WTC11 (cell line): ENCODE measurements around the gene CREB1.

Source experiments
- ATF2 ChIP-seq: sonication (generic); formaldehyde crosslinking; IDR thresholded peaks from 2 replicates; pipeline ENCODE4 v1.8.1; 2022; ENCODE audit warnings: low read depth, missing genetic modification reagents, borderline replicate concordance
- CREB1 ChIP-seq: sonication (generic); formaldehyde crosslinking; IDR thresholded peaks from 2 replicates; pipeline ENCODE4 v1.8.0; 2023; ENCODE audit warnings: mild to moderate bottlenecking, missing genetic modification reagents
- CTCF ChIP-seq: fragments of 200-600 bp; IDR thresholded peaks from 2 replicates; pipeline ENCODE4 v1.8.0; 2022; ENCODE audit warnings: antibody characterized with exemption
- FOXJ3 ChIP-seq: sonication (generic); formaldehyde crosslinking; IDR thresholded peaks from 2 replicates; pipeline ENCODE4 v1.9.0; 2021; ENCODE audit warnings: missing genetic modification reagents, mild to moderate bottlenecking, borderline replicate concordance
- MXD4 ChIP-seq: fragments of 250-450 bp; sonication (Bioruptor Pico); IDR thresholded peaks from 2 replicates; pipeline ENCODE4 v1.8.0; 2021; ENCODE audit warnings: mild to moderate bottlenecking, moderate library complexity, borderline replicate concordance
- RORB ChIP-seq: fragments of 250-450 bp; sonication (Bioruptor Pico); IDR thresholded peaks from 2 replicates; pipeline ENCODE4 v1.9.0; 2021; ENCODE audit warnings: mild to moderate bottlenecking

GRCh38 chr2:207635468-207636200, 105.9 kb downstream of the CREB1 start:
- TF ChIP-seq MXD4 (CRISPR knock-in tag) (no peak), CREB1 (no peak), CTCF (no peak), RORB (CRISPR knock-in tag) (no peak), ATF2 (CRISPR knock-in tag) (no peak), FOXJ3 (CRISPR knock-in tag) (no peak)
